KMS-11 (cell line): ENCODE results near the gene USF1.

Source experiments
- H2AFZ ChIP-seq: fragments of 200-600 bp; sonication (generic); 2 replicates; pipeline ENCODE4 v1.6.1; 2016; ENCODE audit warnings: antibody characterized with exemption, mixed run types, low read depth
- H3K27ac ChIP-seq: fragments of 200-600 bp; sonication (generic); 2 replicates; pipeline ENCODE4 v1.6.1; 2016; ENCODE audit warnings: mild to moderate bottlenecking, mixed run types
- H3K27me3 ChIP-seq: fragments of 200-600 bp; sonication (generic); 2 replicates; pipeline ENCODE4 v1.6.1; 2017; ENCODE audit warnings: mild to moderate bottlenecking, low read depth, mixed run types, moderate library complexity; ENCODE audit not compliant: insufficient read depth
- H3K36me3 ChIP-seq: fragments of 200-600 bp; sonication (generic); 2 replicates; pipeline ENCODE4 v1.6.1; 2017; ENCODE audit warnings: mild to moderate bottlenecking, mixed run types; ENCODE audit not compliant: insufficient read depth
- H3K4me1 ChIP-seq: fragments of 200-600 bp; sonication (generic); 2 replicates; pipeline ENCODE4 v1.6.1; 2016; ENCODE audit warnings: mild to moderate bottlenecking, low read depth, mixed run types; ENCODE audit not compliant: poor library complexity, severe bottlenecking
- H3K4me2 ChIP-seq: fragments of 200-600 bp; sonication (generic); 2 replicates; pipeline ENCODE4 v1.7.0; 2016; ENCODE audit warnings: mild to moderate bottlenecking, mixed run types
- H3K4me3 ChIP-seq: fragments of 200-600 bp; sonication (generic); IDR thresholded peaks from 2 replicates; pipeline ENCODE4 v1.6.1; 2017; ENCODE audit warnings: low read depth, low read length, mixed read lengths; ENCODE audit not compliant: insufficient read depth
- H3K79me2 ChIP-seq: fragments of 200-600 bp; sonication (generic); 2 replicates; pipeline ENCODE4 v1.6.1; 2016; ENCODE audit warnings: low read depth, mixed run types; ENCODE audit not compliant: insufficient read depth
- H3K9ac ChIP-seq: fragments of 200-600 bp; sonication (generic); 2 replicates; pipeline ENCODE4 v1.6.1; 2016; ENCODE audit warnings: mild to moderate bottlenecking, mixed run types
- H4K20me1 ChIP-seq: fragments of 200-600 bp; sonication (generic); 2 replicates; pipeline ENCODE4 v1.6.1; 2016; ENCODE audit warnings: mild to moderate bottlenecking, mixed run types; ENCODE audit not compliant: insufficient read depth
- CTCF ChIP-seq: fragments of 200-600 bp; sonication (generic); conservative IDR thresholded peaks from 2 replicates; pipeline ENCODE4 v1.6.1; 2017; ENCODE audit warnings: low read depth, mild to moderate bottlenecking, antibody characterized with exemption, low read length, moderate library complexity, mixed read lengths

The USF1 gene

GRCh38 chr1:161091796-161092507 is 46.2 kb upstream of the USF1 start:
- Histone ChIP-seq H3K36me3 (no peaks in the 10 kb centered on the region), H3K4me3 (no peak overlapping the region), H4K20me1 (no peaks in the 10 kb centered on the region), H3K9ac (no peak overlapping the region), H2AFZ (no peak overlapping the region), H3K4me1 (peaks cover 2% of the 10 kb centered on the region), H3K27me3 (no peaks in the 10 kb centered on the region), H3K27ac (no peak overlapping the region), H3K79me2 (no peaks in the 10 kb centered on the region), H3K4me2 (no peak overlapping the region)
- no peak for TF ChIP-seq CTCF

- H3K36me3 ChIP-seq: no peaks in the 10 kb centered on the region
- H3K27me3 ChIP-seq: no peaks in the 10 kb centered on the region
- no peak overlapping the region for H2AFZ ChIP-seq
- no peaks in the 10 kb centered on the region for H4K20me1 ChIP-seq
- no peak overlapping the region for H3K4me3 ChIP-seq
- no peaks in the 10 kb centered on the region for H3K4me1 ChIP-seq
- H3K79me2 ChIP-seq: no peaks in the 10 kb centered on the region
- H3K9ac ChIP-seq: no peak overlapping the region
- H3K4me2 ChIP-seq: no peak overlapping the region
- no peak for TF ChIP-seq CTCF
- H3K27ac ChIP-seq: no peak overlapping the region
Measured at GRCh38 chr1:161091093-161091492, 45.3 kb upstream of the USF1 start.

GRCh38 chr1:161090617-161091016 is 44.8 kb upstream of the USF1 start:
- H3K79me2 ChIP-seq: no peaks in the 10 kb centered on the region
- no peak overlapping the region for H3K4me3 ChIP-seq
- no peak overlapping the region for H3K27ac ChIP-seq
- H2AFZ ChIP-seq: no peak overlapping the region
- H3K4me1 ChIP-seq: no peaks in the 10 kb centered on the region
- H3K36me3 ChIP-seq: no peaks in the 10 kb centered on the region
- no peaks in the 10 kb centered on the region for H4K20me1 ChIP-seq
- H3K4me2 ChIP-seq: no peak overlapping the region
- TF ChIP-seq CTCF: no peak; the same call in 1 of the 2 replicates
- H3K27me3 ChIP-seq: no peaks in the 10 kb centered on the region
- no peak overlapping the region for H3K9ac ChIP-seq

- Histone ChIP-seq H3K27me3 (no peaks in the 10 kb centered on the region), H2AFZ (no peak overlapping the region), H3K4me1 (no peaks in the 10 kb centered on the region), H3K4me2 (no peak overlapping the region), H3K9ac (no peak overlapping the region), H3K36me3 (no peaks in the 10 kb centered on the region), H3K79me2 (no peaks in the 10 kb centered on the region), H4K20me1 (no peaks in the 10 kb centered on the region), H3K27ac (no peak overlapping the region), H3K4me3 (no peak overlapping the region)
- no peak for TF ChIP-seq CTCF
Measured at GRCh38 chr1:161089938-161090337, 44.2 kb upstream of the USF1 start.
